ENCODE measurements around the gene SORT1.

The SORT1 gene

GRCh38 chr1:109388208-109388711 lies 9.5 kb downstream of the SORT1 start:
- no peak for TF ChIP-seq CTCF (IDR thresholded peaks at IDR 0.05; ENCODE audit: extremely low read depth, insufficient read depth, missing control alignments)
- no peak for DNase-seq (ENCODE audit: low spot score)
- in situ Hi-C loops (cut with MboI; ENCODE audit: low pct_unique_long_range_greater_than_20kb, low sequenced_read_pairs, unreplicated experiment) = no loop called here

GRCh38 chr1:109386054-109386717 lies 11.5 kb downstream of the SORT1 start:
- no peak for DNase-seq (ENCODE audit: low spot score)
- TF ChIP-seq CTCF (IDR thresholded peaks at IDR 0.05; ENCODE audit: extremely low read depth, insufficient read depth, missing control alignments) = no peak
- in situ Hi-C loops (cut with MboI; ENCODE audit: low pct_unique_long_range_greater_than_20kb, low sequenced_read_pairs, unreplicated experiment) = no loop called here

- DNase-seq (ENCODE audit: low spot score) = no peak
- in situ Hi-C loops (cut with MboI; ENCODE audit: low pct_unique_long_range_greater_than_20kb, low sequenced_read_pairs, unreplicated experiment) = no loop called here
- TF ChIP-seq CTCF (IDR thresholded peaks at IDR 0.05; ENCODE audit: extremely low read depth, insufficient read depth, missing control alignments) = no peak
Observed at GRCh38 chr1:109385417-109385816, 12.3 kb downstream of the SORT1 start.

GRCh38 chr1:109383854-109384253 lies 13.9 kb downstream of the SORT1 start:
- no peak for TF ChIP-seq CTCF (IDR thresholded peaks at IDR 0.05; ENCODE audit: extremely low read depth, insufficient read depth, missing control alignments)
- in situ Hi-C loops (cut with MboI; ENCODE audit: low pct_unique_long_range_greater_than_20kb, low sequenced_read_pairs, unreplicated experiment) = no loop called here
- DNase-seq (ENCODE audit: low spot score) = no peak

- in situ Hi-C loops (cut with MboI; ENCODE audit: low pct_unique_long_range_greater_than_20kb, low sequenced_read_pairs, unreplicated experiment) = no loop called here
- TF ChIP-seq CTCF (IDR thresholded peaks at IDR 0.05; ENCODE audit: extremely low read depth, insufficient read depth, missing control alignments) = no peak
- DNase-seq (ENCODE audit: low spot score) = no peak
Observed at GRCh38 chr1:109383087-109383779, 14.5 kb downstream of the SORT1 start.

DNA sequence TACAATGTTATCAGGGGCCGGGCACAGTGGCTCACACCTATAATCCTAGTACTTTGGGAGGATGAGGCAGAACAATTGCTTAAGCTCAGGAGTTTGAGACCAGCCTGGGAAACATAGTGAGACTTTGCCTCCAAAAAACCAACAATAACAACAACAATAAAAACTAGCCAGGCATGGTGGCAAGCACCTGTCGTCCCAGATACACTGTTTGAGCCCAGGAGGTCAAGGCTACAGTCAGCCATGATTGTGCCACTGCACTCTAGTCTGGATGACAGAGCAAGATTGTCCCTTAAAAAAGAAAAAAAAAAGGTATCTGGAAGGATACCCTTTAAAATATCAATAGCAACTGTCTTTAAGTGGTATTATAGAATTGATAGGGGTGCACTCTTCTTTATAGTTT lies 16.1 kb downstream of the SORT1 start:
- in situ Hi-C loops (cut with MboI; ENCODE audit: low pct_unique_long_range_greater_than_20kb, low sequenced_read_pairs, unreplicated experiment) = no loop called here
- DNase-seq (ENCODE audit: low spot score) = no peak
- no peak for TF ChIP-seq CTCF (IDR thresholded peaks at IDR 0.05; ENCODE audit: extremely low read depth, insufficient read depth, missing control alignments)
